NCI-H1092 treated with DMSO at 0.1 percent for 48 hours (cell line): ENCODE data around the gene NUDT4.
A peak's percentile ranks its signal among the peaks of the same experiment; 100 is the strongest.
"Not testable (repeated sequence)": the region's sequence is repeated elsewhere in the genome, so short reads cannot be mapped to it uniquely, and the experiment has no call there.

Source experiments
- DNase-seq: peaks from one replicate; lab custom pipeline; 2025; lab: John Stamatoyannopoulos, UW

NUDT4 gene

DNA sequence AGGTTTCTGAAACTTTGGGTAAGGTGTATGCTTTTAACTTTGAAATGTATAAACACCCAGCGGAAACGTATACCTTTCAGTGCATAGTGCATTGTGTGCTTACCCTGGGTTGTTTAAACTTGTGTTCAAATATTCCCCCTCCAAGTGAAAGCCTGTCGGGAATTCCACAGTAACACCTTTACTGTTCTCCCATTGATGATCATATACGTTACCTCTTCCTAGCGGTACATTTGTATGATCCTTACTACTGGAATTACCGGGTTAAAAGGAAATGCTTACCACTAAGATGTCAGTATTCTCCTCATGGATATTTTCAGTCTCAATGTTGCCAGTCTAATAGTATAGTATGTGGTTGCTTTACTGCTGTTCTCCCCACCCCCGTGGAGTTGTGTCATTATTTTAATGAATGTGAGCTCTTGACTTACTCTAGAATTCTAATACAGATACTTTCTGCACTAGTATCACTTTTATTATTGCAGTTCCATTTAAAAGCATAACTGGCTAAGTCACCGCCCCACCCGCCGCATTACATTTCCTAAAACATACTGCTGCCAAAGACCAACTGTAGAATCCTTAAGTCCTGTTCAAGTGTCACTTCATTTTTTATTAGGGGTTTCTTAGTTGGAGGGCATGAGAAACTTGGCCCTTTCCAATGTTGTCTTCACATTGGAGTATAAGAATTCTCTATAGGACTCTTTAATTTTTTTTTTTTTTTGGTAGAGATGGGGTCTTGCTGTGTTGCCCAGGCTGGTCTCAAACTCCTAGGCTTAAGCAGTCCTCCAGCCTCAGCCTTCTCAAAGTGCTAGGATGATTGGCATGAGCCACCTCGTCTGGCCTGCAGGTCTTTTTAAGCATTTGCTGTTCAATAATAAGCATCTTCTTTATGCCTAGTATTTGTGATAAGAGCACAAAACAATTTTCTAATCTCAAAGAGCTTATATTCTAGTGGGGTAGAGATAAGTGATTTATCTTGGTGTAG, 24.9 kb downstream of the NUDT4 start:
- no peak for DNase-seq

GRCh38 chr12:93403988-93404803, 26.5 kb downstream of the NUDT4 start:
- no peak for DNase-seq

GRCh38 chr12:93404961-93405849, 27.5 kb downstream of the NUDT4 start:
- no peak for DNase-seq

DNA sequence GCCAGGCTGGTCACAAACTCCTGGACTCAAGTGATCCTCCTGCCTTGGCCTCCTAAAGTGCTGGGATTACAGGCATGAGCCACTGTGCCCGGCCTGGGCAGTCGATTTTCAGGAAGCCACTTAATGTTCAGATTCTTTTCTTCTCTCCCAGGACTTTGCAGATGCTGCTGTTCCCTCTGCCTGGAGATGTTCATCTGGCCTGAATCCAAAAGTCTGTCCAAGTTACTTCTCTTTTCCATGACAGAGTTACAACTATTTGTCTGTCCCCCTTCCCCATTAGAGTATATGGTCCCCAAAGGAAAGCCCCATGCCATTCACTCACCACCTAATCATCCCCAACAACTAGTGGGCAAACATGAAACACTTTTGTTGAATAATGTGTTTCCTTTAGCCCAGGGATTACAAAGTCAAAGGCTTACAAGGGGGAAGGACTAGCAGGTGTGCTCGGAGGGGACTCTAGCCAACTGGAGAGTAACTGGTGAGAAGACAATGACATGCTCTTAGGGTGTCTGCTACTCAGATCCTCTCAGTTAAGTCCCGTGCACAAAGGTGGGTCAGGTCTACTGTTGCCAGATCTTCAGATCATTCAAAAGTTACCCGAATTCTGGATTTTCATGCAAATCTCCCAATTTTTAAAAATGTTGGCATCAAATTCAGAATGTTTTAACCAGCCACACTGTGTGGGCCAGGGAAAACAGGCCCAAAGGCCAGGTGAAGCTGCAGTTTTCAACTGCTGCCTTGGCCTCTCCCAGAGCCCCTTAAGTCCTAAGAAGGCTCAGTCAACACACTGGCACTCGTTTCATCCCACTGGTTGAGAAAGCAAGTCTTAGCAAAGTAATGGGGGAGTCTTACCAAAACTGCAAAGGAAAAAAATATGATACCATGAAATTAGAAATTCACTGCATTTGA, 29.6 kb downstream of the NUDT4 start:
- no peak for DNase-seq

- no peak for DNase-seq
Observed at GRCh38 chr12:93407963-93408283, 30.2 kb downstream of the NUDT4 start.

DNA sequence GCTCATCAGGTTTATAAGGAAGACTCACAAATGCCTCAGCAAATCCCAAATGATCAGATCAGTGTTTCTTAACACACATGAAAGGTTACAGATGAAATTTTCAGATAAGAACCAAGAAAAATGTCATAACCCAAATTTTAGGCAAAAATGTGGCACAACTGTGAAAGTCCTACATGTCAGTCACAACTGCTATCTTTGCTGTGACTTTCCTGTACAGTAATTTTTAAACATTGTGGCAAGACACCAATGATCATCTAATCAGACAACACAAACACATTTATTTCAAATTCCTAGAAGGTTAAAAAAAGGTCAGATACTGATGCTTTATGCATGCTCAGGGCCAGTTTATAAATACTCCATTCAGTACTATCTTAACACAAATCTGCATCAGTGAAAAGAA, 31.1 kb downstream of the NUDT4 start:
- no peak for DNase-seq

GRCh38 chr12:93409343-93410187, 31.8 kb downstream of the NUDT4 start:
- DNase-seq = not testable (repeated sequence)

- DNase-seq = not testable (repeated sequence)
Observed at GRCh38 chr12:93411060-93411459, 33.3 kb downstream of the NUDT4 start.

GRCh38 chr12:93412396-93412795, 34.7 kb downstream of the NUDT4 start:
- DNase-seq = not testable (repeated sequence)

- DNase-seq = no peak
Observed at GRCh38 chr12:93413064-93413463, 35.3 kb downstream of the NUDT4 start.

DNA sequence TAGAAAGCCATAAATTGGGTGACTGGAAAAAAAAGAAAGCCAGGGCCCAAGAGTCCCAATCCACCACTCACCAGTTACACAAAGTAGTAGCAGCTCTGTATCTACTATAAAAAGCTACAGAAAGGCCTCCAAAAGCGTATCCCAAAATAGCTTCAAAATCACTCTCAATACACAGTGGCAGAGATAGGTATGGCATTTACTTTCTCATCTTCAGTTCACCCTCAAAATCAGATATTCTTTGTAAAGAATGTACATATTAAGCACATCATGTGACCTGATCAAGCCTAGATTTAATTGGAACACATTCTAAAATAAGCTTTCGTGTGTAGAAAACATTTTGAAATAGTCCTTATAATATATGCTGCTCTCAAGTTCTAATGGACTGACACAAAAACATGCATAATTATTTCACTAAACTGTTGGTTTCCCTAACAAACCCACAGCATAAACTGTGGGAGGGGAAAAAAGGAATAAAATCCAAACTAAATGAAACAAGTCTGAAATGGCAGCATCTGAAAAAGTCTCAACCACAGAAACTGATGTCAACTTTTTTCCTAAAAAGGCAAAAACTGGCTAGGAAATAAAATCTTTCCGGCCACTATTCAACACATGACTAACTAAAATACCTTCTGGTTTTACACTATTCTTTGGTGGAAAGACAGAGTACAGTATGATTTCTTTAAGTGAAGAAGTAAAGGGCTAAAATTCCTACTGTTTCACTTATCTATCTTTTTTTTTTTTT, 38.2 kb downstream of the NUDT4 start:
- no peak for DNase-seq

DNA sequence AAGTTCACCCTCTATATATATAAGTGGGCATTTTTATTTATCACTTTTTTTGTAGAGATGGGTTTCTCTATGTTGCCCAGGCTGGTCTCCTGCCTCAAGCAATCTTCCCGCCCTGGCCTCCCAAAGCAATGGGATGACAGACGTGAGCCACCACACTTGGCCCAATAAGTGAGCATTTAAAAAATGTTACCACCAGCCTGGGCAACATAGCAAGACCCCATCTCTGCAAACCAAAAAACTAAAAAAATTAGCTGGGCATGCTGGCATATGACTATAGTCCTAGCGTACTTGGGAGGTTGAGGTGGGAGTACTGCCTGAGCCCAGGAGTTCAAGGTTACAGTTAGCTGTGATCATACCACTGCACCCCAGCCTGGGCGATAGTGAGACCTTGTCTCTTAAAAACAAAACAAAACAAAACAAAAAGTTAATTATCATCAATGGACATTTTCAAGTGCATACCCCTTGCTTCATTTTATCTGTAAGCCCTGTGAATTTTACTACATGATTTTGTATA, 40.3 kb downstream of the NUDT4 start:
- no peak for DNase-seq

- peak; percentile 11 for DNase-seq
Observed at GRCh38 chr12:93419388-93420034, 41.8 kb downstream of the NUDT4 start.

- no peak for DNase-seq
Observed at GRCh38 chr12:93422050-93422449, 44.3 kb downstream of the NUDT4 start.

GRCh38 chr12:93425736-93426411, 48.1 kb downstream of the NUDT4 start:
- DNase-seq = no peak

GRCh38 chr12:93426412-93426805, 48.7 kb downstream of the NUDT4 start:
- DNase-seq = no peak

- DNase-seq = no peak
Observed at GRCh38 chr12:93427779-93428564, 50.2 kb downstream of the NUDT4 start.
